HL-60 (cell line): ENCODE data around the gene KIF11.

Source experiments
- DNase-seq, 2 experiments: peaks; one replicate each; pipeline ENCODE4 v3.0.0-alpha.2; 2010 to 2020; ENCODE audit warnings: low read depth in 1 of 2, low spot score in 1 of 2
- H3K27ac ChIP-seq: fragments of 250-450 bp; sonication (Bioruptor Pico); replicated peaks from 2 replicates; pipeline ENCODE4 v1.5.1; 2020; ENCODE audit warnings: mild to moderate bottlenecking, moderate library complexity
- H3K27me3 ChIP-seq: fragments of 250-450 bp; sonication (Bioruptor Pico); 2 replicates; pipeline ENCODE4 v1.5.1; 2021; ENCODE audit warnings: mild to moderate bottlenecking, moderate library complexity; ENCODE audit not compliant: insufficient read depth, poor library complexity, severe bottlenecking
- H3K4me3 ChIP-seq: replicated peaks from 2 replicates; pipeline ENCODE4 v1.5.1; 2011; ENCODE audit warnings: mild to moderate bottlenecking, control low read depth, low read length; ENCODE audit not compliant: insufficient read depth
- CTCF ChIP-seq: IDR thresholded peaks from one replicate; pipeline ENCODE4 v1.5.1; 2011; ENCODE audit warnings: low read length, control low read depth, inconsistent platforms; ENCODE audit not compliant: insufficient read depth
- GABPA ChIP-seq: IDR thresholded peaks from 2 replicates; pipeline ENCODE4 v1.6.1; 2012; ENCODE audit warnings: low read depth
- POLR2AphosphoS5 ChIP-seq: IDR thresholded peaks from 2 replicates; pipeline ENCODE4 v1.6.1; 2012; ENCODE audit warnings: low read depth
- REST ChIP-seq: IDR thresholded peaks from 2 replicates; pipeline ENCODE4 v1.6.1; 2012; ENCODE audit warnings: low read depth; ENCODE audit not compliant: insufficient replicate concordance
- SPI1 ChIP-seq: IDR thresholded peaks from 2 replicates; pipeline ENCODE4 v1.6.1; 2012; ENCODE audit warnings: low read depth, mild to moderate bottlenecking, borderline replicate concordance

KIF11 gene

GRCh38 chr10:92655426-92655825 lies 62.5 kb downstream of the KIF11 start:
- TF ChIP-seq SPI1 = no peak
- no peak for TF ChIP-seq POLR2AphosphoS5
- no peak for TF ChIP-seq REST
- no peak for TF ChIP-seq CTCF
- TF ChIP-seq GABPA = no peak

GRCh38 chr10:92656266-92656961 lies 63.5 kb downstream of the KIF11 start:
- TF ChIP-seq GABPA = no peak
- TF ChIP-seq REST = no peak
- TF ChIP-seq POLR2AphosphoS5 = no peak
- TF ChIP-seq CTCF = no peak
- TF ChIP-seq SPI1 = no peak
- H3K27ac ChIP-seq = no peak overlapping the region
- H3K4me3 ChIP-seq = no peak overlapping the region
- no peak for DNase-seq
- no peaks in the 10 kb centered on the region for H3K27me3 ChIP-seq

More at GRCh38 chr10:92655426-92655825, 62.5 kb downstream of the KIF11 start:
- DNase-seq = no peak
- H3K27me3 ChIP-seq = no peaks in the 10 kb centered on the region
- H3K27ac ChIP-seq = no peak overlapping the region
- no peak overlapping the region for H3K4me3 ChIP-seq

GRCh38 chr10:92657024-92657423 lies 64.1 kb downstream of the KIF11 start:
- H3K27me3 ChIP-seq = no peaks in the 10 kb centered on the region
- no peak for DNase-seq
- TF ChIP-seq GABPA (no peak), CTCF (no peak), SPI1 (no peak), POLR2AphosphoS5 (no peak), REST (no peak)
- no peak overlapping the region for H3K27ac ChIP-seq
- no peak overlapping the region for H3K4me3 ChIP-seq
